ENCODE measurements around the gene WWTR1. TPM values are rescaled to one million over a fixed set of nuclear protein-coding genes. Genes with fewer than 3 reads are reported as not detected.

Gene WWTR1
- total and polyA plus RNA-seq, 2 donors from 2014 or later, result 23.3 to 117 TPM

GRCh38 chr3:149564079-149564478 is 93.7 kb downstream of the WWTR1 start:
- H3K36me3 ChIP-seq (ENCODE audit: control insufficient read depth in 2 of 3, insufficient read depth in 3 of 3, low read length in 3 of 3), result no peaks in the 10 kb centered on the region
- no peak for TF ChIP-seq CTCF (IDR thresholded peaks at IDR 0.05; ENCODE audit: borderline replicate concordance, extremely low read depth, insufficient read depth)
- H3K27me3 ChIP-seq (ENCODE audit: control insufficient read depth, insufficient read depth, low read length), result no peaks in the 10 kb centered on the region
- intact Hi-C loops (cut with DNase I), result no loop called here
- H3K9me3 ChIP-seq (ENCODE audit: control insufficient read depth in 2 of 3, insufficient read depth in 1 of 3, low read length in 3 of 3), result no peaks in the 10 kb centered on the region
- no peak overlapping the region for H3K9ac ChIP-seq (ENCODE audit: low read length in 3 of 3)
- H3K4me3 ChIP-seq (ENCODE audit: low read length in 3 of 3), result no peak overlapping the region
- DNase-seq (no peak), FAIRE-seq (no peak)
- no peak overlapping the region for H3K27ac ChIP-seq (ENCODE audit: low read depth in 2 of 2, low read length in 2 of 2)
- peaks cover 0 to 3% (median 0%) of the 10 kb centered on the region in 3 donors for H3K4me1 ChIP-seq (ENCODE audit: control insufficient read depth in 2 of 3, insufficient read depth in 2 of 3, low read depth in 1 of 3, low read length in 3 of 3)

- Histone ChIP-seq H3K9ac (ENCODE audit: low read length in 3 of 3) (no peak overlapping the region), H3K9me3 (ENCODE audit: control insufficient read depth in 2 of 3, insufficient read depth in 1 of 3, low read length in 3 of 3) (no peaks in the 10 kb centered on the region), H3K4me3 (ENCODE audit: low read length in 3 of 3) (no peak overlapping the region), H3K27me3 (ENCODE audit: control insufficient read depth, insufficient read depth, low read length) (no peaks in the 10 kb centered on the region), H3K27ac (ENCODE audit: low read depth in 2 of 2, low read length in 2 of 2) (no peak overlapping the region), H3K4me1 (ENCODE audit: control insufficient read depth in 2 of 3, insufficient read depth in 2 of 3, low read depth in 1 of 3, low read length in 3 of 3) (peaks cover 0 to 3% (median 0%) of the 10 kb centered on the region in 3 donors), H3K36me3 (ENCODE audit: control insufficient read depth in 2 of 3, insufficient read depth in 3 of 3, low read length in 3 of 3) (no peaks in the 10 kb centered on the region)
- intact Hi-C loops (cut with DNase I), result no loop called here
- FAIRE-seq, result no peak
- DNase-seq, result peak in 1 of 5 donors; percentile 21
- TF ChIP-seq CTCF (IDR thresholded peaks at IDR 0.05; ENCODE audit: borderline replicate concordance, extremely low read depth, insufficient read depth), result no peak
Measured at GRCh38 chr3:149563114-149563513, 94.7 kb downstream of the WWTR1 start.

GRCh38 chr3:149560617-149561016 is 97.2 kb downstream of the WWTR1 start:
- no peak for TF ChIP-seq CTCF (IDR thresholded peaks at IDR 0.05; ENCODE audit: borderline replicate concordance, extremely low read depth, insufficient read depth)
- FAIRE-seq (no peak), DNase-seq (no peak)
- intact Hi-C loops (cut with DNase I), result no loop called here
- Histone ChIP-seq H3K27me3 (ENCODE audit: control insufficient read depth, insufficient read depth, low read length) (no peaks in the 10 kb centered on the region), H3K9ac (ENCODE audit: low read length in 3 of 3) (no peak overlapping the region), H3K9me3 (ENCODE audit: control insufficient read depth in 2 of 3, insufficient read depth in 1 of 3, low read length in 3 of 3) (no peaks in the 10 kb centered on the region), H3K36me3 (ENCODE audit: control insufficient read depth in 2 of 3, insufficient read depth in 3 of 3, low read length in 3 of 3) (no peaks in the 10 kb centered on the region), H3K27ac (ENCODE audit: low read depth in 2 of 2, low read length in 2 of 2) (no peak overlapping the region), H3K4me3 (ENCODE audit: low read length in 3 of 3) (no peak overlapping the region), H3K4me1 (ENCODE audit: control insufficient read depth in 2 of 3, insufficient read depth in 2 of 3, low read depth in 1 of 3, low read length in 3 of 3) (peaks cover 0 to 7% (median 4%) of the 10 kb centered on the region in 3 donors)

GRCh38 chr3:149560001-149560400 is 97.8 kb downstream of the WWTR1 start:
- Histone ChIP-seq H3K9ac (ENCODE audit: low read length in 3 of 3) (no peak overlapping the region), H3K27me3 (ENCODE audit: control insufficient read depth, insufficient read depth, low read length) (no peaks in the 10 kb centered on the region), H3K9me3 (ENCODE audit: control insufficient read depth in 2 of 3, insufficient read depth in 1 of 3, low read length in 3 of 3) (no peaks in the 10 kb centered on the region), H3K36me3 (ENCODE audit: control insufficient read depth in 2 of 3, insufficient read depth in 3 of 3, low read length in 3 of 3) (no peaks in the 10 kb centered on the region), H3K4me1 (ENCODE audit: control insufficient read depth in 2 of 3, insufficient read depth in 2 of 3, low read depth in 1 of 3, low read length in 3 of 3) (peaks cover 0 to 8% (median 4%) of the 10 kb centered on the region in 3 donors), H3K27ac (ENCODE audit: low read depth in 2 of 2, low read length in 2 of 2) (no peak overlapping the region), H3K4me3 (ENCODE audit: low read length in 3 of 3) (no peak overlapping the region)
- FAIRE-seq (no peak), DNase-seq (no peak)
- no peak for TF ChIP-seq CTCF (IDR thresholded peaks at IDR 0.05; ENCODE audit: borderline replicate concordance, extremely low read depth, insufficient read depth)
- intact Hi-C loops (cut with DNase I), result no loop called here
